GM12801 (cell line): ENCODE data around the gene SEMA6A.

ENCODE experiments used
- TF ChIP-seq, protein P1 (sequence below): IDR thresholded peaks from one replicate; pipeline ENCODE4 v1.5.1; 2011; ENCODE audit warnings: control low read depth; ENCODE audit not compliant: insufficient read length; ENCODE audit errors: extremely low read depth

The SEMA6A gene

DNA sequence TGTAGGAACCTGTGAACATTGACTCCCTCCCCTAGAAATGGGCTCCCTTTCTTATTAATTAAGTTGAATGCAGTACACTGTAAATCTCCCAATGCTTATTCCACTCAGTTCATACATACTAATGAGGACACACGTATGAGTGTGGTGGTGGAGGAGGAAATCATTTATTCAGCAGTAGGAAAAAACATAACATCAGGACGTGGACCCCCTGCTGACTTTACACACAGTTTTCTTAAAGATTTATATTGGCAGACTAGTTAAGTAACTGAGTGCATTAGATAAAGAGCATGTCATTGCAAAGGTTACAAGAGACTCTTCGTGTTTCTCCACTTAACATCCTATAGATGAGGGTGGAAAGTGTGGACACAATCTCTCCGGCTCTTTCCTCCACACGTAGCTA, 37.8 kb upstream of the SEMA6A start:
- TF ChIP-seq, protein P1, sequence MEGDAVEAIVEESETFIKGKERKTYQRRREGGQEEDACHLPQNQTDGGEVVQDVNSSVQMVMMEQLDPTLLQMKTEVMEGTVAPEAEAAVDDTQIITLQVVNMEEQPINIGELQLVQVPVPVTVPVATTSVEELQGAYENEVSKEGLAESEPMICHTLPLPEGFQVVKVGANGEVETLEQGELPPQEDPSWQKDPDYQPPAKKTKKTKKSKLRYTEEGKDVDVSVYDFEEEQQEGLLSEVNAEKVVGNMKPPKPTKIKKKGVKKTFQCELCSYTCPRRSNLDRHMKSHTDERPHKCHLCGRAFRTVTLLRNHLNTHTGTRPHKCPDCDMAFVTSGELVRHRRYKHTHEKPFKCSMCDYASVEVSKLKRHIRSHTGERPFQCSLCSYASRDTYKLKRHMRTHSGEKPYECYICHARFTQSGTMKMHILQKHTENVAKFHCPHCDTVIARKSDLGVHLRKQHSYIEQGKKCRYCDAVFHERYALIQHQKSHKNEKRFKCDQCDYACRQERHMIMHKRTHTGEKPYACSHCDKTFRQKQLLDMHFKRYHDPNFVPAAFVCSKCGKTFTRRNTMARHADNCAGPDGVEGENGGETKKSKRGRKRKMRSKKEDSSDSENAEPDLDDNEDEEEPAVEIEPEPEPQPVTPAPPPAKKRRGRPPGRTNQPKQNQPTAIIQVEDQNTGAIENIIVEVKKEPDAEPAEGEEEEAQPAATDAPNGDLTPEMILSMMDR: no peak

DNA sequence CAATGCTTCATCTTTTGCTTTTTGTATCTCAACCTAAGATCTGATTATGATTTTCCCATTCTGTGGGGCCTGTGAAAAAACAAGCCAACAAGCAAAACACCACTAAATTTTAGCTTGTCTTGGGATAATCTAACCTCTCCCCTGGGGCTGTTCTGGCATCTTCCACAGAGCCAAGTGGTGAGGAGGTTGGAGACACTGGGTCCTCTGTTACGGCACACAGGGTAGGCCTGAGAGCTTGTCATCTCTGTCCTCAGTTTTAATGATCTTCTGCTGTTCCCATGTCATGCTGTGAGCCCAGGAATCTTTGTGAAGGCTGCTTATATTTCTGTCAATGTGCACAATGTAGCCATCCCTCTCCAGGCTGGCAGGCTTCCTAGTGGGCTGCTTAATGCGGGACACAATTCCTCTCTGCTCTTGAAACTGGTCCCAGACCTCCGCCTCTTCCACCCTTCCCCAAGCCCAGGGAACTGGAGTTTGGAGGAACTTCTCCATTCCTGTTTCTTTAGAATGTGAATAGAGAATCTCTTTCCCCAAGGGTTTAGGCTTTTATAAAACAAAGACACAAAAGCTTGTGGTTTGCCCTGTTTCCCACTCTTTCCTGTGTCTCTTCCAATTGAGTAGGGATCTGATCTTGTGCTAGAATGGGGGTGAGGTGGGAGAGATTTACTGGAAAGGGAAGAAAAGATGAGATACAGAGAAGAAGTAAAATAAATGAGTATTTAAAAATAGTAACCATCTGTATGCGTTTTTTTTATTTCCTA, 30.9 kb upstream of the SEMA6A start:
- TF ChIP-seq, protein P1: no peak

DNA sequence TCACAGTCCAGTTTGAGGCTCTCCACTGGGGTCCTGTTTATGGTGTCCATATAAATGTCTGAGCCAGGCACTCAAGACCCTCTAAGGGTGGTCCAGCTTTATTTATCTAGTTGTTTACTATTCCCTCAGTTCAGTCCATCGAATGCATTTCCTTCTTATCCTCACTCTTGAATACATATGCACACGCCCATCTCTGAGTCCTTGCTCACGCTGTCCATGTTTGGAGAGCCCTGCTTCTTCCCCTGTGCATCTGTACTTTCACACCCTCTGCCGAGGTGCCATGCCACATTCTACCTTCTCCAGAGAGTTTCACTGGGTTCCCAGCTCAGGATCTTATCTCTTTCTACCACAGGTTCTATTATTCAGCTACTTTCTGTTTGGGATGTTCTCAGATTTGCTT, 30.2 kb upstream of the SEMA6A start:
- TF ChIP-seq, protein P1: no peak

DNA sequence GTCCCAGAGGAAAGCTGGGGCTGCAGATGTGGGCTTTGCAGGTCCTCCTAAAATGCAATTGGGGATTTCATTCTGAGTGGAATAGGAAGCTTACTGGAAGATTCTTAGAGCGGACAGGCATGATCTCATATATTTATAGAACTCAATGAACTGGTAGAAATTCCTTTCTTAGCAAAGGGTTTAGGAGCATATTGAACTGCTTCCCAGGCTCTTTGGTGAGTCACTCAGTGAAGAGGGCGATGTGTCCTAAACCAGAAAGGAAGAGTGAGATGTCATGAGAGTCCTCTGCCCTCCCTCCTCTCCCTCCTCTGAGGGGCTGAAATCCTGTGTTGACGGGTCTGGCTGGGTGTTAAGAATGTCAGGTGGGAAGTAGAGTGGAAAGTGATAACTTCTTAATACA, 26.3 kb upstream of the SEMA6A start:
- TF ChIP-seq, protein P1: no peak

DNA sequence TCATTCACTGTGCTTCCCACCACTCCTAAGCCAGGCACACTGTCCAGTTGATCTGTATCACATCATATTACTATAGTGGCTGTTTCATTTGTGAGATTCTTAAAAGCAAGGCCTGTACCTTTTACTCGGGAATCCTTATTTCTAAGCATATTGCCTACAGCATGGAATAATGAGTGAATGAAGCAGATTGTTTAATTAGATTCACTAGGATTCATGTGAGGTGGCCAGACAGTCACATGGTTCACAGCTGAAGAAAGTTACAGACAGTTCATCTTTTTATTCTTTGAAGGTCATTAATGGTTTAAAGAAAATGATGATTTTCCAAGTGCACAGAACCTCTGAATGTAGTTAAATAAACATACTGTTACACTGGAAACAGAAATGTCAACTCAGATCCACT, 24.3 kb upstream of the SEMA6A start:
- TF ChIP-seq, protein P1: no peak

DNA sequence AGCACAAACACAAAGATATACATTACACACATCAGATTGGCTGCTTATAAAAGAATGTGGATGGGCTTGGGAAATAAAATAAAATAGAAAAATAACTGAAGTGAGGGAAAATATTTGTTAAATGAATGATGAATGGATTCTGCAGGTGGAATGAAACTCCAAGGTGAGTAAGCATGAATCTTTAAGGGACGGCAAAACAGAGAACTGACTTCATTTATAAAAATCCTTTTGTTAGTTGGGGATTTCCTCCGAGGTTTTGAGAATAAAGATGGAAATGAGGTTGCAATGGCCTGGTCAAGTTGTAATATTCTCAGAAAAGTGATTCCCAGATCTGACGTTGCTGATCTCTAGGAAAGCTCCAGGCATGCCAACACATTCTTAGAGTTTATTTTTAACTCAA, 20.9 kb upstream of the SEMA6A start:
- TF ChIP-seq, protein P1: no peak

DNA sequence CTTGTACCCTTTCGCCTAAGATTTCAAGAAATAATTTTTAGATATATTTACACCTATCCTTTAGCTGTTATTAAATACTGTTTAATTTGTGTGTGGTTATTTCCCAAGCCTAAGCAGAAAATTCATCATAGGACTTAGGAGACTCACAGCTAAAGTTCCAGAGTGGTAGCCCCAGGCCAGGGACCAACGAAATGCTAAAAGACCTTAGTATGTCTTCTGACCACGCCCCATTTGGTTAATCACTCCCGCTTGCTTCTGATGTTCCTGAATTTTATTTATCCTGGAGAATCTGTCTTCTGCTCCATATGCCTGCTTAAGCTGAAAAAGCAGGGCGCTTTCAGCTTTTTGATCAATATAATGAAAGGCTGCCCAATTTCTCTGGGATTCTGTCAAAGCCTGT, 18.7 kb upstream of the SEMA6A start:
- TF ChIP-seq, protein P1: no peak
